HG03108 (cell line): ENCODE data around the gene CRYGD.
"Not testable (repeated sequence)": the region's sequence is repeated elsewhere in the genome, so short reads cannot be mapped to it uniquely, and the experiment has no call there.

Experiments
- ATAC-seq: cut with Tn5 transposase; IDR thresholded peaks from one replicate; pipeline ENCODE4 v1.9.1; 2021; ENCODE audit warnings: moderate library complexity; ENCODE audit not compliant: unreplicated experiment

Gene CRYGD

DNA sequence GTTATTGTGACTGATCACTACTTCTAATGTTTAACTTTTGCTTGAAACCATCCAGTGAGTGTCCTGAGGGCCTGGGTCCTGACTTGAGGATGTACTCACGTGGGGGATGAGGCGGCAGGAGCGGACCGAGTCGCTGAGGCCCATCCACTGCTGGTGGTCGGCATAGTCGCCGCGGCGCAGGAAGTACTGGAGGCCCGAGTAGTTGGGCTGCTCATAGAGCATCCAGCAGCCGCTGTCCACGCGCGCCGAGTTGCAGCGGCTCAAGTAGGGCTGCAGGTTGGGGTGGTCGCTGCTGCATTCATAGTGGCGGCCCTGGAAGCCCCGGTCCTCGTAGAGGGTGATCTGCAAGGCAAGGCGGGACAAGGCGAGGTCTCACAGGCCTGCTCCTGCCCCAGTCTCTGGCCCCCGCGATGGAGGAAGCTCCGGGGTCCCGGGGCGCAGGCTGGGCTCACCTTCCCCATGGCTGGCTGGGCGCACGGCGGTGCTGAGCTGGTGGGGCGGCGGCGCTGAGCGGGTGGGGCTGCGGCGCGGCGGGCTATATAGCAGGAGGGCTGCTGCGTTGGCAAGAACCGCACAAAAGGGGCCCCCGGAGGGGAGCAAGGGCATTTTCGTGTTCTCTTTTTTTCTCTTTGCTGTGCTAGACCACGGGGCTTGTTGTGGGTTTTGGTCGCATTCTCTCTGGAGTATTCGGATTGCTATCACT lies at the start of gene CRYGD:
CRYGD (minus strand) TSS at position 512 of the 703 bp plus-strand sequence; CDS start at position 461, 51 bp downstream.
- ATAC-seq, result not testable (repeated sequence)

DNA sequence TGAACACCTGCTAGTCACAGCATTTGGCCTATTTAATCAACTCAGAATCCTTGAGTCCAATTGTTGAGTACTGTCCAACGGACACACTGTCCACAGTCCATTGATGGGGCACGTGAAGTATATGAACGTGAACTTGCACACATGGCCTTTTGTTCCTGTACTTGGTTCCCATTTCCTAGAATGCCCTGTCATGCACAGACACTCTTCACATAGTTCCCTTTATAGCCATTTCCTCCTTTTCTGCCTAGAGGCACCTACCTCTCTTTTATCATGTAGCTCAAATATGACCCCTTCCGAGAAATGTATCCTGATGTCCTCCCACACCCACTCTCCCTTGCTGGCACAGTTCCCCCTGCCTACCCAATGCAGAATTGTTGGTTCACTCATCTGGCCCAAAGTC lies 47.8 kb upstream of the CRYGD start:
- no peak for ATAC-seq

DNA sequence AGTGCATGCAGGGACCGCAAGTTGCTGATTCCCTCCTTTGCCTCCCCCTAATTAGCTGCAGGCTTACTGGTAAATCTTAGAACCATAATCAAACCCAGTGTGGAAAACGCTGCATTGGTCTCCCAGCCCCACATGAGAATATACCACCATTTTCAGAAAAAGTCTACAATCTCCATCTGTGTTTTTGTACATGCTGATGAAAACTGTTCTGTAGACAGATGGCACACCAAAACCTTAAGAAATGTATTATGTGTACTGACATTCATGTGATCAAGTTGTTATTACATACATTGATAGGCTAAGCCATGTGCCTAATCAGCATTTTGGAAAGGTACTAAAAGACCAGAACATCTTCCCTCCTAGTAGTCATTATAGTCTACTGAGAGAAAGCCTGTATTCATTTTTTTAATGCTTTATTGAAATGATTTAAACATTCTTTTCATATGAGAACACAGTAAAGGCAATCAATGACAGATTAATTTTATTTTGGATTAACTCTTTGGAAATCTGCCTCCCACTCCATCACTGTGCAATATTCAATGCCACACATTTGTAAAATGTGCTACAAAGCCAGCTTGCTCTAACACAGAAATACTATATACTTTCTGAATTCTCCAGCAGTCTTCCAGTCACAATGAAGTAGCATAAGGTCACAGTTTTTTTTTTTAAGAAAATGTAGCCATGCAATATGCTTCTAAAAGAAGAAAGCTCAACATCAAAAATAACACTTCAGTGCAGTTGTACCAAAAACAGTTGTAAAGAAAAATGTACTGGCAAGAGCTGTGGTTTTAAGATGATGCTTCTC lies 40.8 kb upstream of the CRYGD start:
- no peak for ATAC-seq

DNA sequence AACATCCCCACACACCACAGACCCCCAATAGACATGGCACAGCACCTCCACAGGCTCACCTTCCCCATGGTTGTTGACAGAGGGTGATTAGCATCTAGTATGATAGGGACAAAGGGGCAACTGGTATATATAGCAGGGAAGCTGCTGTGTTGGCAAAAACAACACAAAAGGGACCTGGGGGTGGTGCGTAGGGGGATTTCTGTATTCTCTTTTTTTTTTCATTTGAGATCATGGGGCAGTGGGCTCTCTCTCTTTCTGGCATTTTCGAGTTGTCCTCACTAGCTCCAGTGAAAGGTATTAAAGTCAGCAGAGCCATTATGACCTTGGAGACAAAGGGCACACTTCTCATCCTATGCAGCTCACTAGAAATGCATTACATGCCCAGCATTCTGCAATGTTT lies 39.2 kb upstream of the CRYGD start, which contains the start of gene CRYGA:
CRYGA (minus strand) TSS at position 101 of the 400 bp plus-strand sequence; CDS start at position 68, 33 bp downstream.
- no peak for ATAC-seq

DNA sequence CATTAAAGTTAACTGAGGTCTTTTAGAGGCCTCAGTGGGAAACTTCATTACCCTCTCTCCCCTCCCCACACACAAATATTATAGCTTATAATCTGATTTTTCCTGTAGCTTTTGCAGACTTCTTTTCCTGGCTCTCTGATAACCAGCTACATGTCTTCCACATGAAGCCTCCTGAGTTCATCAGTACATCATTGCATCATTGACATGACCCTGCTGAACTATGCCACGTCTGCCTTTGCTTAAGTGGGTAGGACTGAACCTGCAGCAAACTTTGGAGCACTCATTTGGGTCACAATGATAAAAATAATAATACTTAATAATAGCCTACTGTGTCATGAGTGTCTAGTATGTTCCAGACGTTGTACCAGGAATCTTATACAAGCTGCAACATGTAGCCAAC lies 32.1 kb upstream of the CRYGD start:
- no peak for ATAC-seq

DNA sequence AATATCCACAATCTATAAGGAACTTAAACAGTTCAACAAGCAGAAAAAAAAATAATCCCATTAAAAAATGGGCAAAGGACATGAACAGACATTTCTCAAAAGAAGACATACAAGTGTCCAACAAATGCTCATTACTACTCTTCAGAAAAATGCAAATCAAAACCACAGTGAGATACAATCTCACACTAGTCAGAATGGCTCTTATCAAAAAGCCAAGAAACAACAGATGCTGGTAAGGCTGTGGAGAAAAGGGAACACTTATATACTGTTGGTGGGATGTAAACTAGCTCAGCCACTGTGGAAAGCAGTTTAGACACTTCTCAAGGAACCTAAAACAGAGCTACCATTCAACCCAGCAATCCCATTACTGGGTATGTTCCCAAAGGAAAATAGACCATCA lies 28.8 kb upstream of the CRYGD start:
- no peak for ATAC-seq

DNA sequence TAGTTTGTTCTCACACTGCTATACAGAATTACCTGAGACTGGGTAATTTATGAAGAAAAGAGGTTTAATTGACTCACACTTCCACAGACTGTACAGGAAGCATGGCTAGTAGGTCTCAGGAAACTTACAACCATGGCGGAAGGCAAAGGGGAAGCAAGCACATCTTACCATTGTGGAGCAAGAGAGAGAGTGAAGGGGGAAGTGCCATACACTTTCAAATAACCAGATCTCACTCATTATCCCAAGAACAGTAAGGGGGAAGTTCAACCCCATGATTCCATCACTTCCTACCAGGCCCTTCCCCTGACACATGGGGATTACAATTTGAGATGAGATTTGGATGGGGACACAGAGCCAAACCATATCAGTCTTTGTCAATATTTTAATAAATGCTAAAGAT lies 26.6 kb upstream of the CRYGD start:
- no peak for ATAC-seq

DNA sequence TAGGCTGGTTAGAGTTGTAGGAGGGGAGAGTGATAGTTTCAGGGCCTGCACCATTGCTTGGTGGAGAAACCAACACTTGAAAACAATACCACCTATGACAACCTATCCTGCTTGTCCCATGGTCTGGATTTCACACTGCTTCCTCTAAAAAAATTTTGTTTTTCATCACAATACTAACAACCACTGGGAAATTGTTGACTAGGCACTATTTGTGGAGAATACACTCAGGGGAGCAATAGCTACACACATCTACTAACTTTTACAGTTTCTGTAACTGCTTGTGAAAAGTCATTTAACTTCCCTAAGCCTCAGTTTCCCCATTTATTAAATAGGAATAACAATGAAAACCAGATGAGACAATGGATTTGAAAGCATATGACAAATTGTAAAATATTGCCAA lies 25.8 kb upstream of the CRYGD start:
- no peak for ATAC-seq

DNA sequence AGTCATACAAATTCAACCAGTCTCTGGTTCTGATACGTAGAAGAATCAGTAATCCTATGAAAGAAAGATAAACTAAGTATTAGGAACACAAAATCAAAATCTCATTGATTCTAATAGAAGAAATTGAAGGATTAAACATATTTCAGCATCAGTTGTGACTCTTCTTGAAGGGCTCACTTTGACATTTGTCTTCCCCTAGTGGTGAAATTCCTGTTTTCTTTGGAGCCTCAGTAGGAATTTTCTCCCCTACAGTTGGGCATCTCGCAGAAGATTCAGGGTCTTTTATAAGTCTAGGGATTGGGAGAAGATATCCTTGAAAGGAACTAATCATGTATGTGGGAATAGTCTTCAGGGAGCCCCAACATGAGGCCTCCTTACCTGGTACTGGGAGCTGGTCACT lies 24.5 kb upstream of the CRYGD start:
- no peak for ATAC-seq

DNA sequence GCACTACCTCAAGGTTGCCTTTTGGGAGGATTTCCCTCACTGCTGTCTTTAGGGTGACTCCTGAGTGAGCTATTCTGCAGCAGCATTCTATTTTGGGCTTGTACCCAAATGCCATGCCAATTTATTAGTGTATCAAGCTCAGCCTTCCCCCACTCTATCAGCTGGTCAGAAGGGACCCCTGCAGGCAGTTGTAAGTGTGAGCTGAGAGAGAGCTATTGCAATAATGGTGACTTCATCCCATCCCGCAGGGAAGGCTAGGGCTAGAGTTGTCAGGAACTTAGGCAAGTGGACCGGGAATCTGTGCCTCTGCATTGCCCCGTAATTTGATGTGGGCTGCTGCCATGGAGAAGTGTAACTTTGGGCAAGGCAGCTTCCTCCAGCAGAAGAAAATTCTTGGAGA lies 23.4 kb upstream of the CRYGD start:
- no peak for ATAC-seq

DNA sequence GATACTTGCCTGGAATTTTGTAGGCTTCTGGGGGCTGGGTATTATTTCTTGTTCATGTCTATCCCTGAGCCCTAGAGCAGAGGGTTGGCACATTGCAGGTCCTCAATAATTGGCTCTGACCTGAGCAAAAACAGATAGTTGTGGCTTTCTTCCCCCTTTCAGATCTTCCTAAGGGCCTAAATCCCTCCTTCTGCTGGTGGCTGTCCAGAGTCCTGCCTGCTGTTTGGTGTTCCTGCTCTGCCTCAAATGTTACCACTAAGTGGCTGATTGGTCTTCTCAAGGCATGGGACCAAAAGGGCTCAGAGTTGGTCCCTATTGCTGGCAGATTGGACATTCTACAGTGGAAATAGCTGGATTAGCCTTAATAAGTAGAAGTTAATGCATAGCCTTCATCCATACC lies 22.7 kb upstream of the CRYGD start:
- ATAC-seq, result no peak

DNA sequence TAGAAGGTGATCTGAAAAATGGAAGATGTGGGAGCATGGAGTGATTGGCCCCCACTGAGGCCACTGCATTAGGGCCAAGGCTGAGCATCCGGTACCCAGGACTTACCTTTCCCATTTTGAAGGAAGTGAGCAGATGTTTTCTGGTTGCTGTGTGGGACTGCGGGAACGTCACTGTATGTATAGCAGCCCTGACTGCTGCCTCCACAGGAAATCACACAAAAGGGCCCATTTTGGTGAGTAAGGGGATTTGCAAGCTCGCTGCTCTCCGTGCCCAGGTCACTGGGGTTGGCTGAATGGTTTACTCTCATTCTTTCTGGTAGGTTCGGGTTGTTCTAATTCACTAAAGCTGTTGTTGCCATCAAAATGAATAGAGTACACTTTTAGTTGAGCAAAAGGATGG lies 21.7 kb upstream of the CRYGD start, which contains the start of gene CRYGB:
CRYGB (minus strand) TSS at position 153 of the 400 bp plus-strand sequence; CDS start at position 115, 38 bp downstream.
- no peak for ATAC-seq

DNA sequence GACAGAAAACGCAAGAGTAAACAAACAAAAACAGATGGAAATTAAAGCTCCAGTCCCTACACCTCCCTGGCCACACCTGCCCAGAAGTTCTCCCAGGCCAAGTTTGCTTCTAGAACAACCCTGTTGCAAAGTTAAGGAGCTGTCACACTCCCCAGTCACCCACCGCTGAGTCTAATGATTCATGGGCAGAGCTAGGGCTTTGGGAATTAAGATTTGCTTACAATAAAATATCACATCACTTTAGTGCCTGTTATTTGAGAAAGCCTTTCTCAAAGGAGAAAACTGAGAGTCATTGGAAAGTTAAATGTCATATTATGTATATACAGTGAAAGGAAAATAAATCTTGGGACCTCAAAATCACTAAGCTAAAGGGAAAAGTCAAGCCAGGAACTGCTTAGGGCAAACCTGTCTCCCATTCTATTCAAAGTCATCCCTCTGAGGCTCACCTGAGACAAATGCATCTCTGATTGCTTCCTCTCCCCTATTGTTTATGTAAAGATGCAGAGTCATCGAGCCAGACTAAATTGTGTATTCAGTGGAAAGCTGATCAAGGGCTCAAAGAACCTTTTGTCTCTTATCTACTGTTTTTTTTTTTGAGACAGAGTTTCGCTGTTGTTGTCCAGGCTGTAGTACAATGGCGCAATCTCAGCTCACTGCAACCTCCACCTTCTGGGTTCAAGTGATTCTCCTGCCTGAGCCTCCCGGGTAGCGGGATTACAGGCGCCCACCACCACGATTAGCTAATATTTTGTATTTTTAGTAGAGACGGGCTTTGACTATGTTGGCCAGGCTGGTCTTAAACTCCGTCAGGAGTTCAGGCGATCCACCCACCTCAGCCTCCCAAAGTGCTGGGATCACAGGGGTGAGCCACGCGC lies 18.8 kb upstream of the CRYGD start:
- no peak for ATAC-seq

DNA sequence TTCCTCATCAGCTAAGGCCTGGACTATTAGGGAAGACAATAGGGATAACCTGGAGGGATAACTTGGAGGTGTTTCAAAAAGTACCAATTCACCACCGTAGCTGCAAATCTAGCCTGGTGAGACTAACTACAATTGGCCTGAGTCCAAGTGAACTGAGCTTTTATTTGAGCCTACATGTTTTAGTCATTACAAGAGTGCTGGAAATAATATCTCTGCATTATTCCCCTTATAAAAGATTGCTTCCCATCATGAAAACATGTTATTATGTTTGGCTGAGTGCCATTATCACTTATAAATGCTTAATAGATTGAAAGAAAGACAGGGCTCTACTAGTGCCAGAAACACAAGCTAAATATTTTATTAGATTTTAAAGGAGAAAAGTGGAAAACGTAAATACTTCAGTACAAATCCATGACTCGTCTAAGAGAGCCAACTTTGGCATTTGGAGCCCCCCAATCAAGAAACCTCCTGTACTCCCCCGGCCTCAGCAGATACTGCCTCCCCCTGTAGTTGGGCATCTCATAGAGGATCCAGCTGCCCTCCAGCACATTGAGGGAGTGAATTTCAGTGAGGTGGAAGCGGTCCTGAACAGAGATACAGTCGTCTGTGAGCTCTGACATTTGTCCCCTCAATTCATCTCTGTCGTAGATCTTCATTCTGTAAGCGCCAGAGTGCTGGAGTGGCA lies 18.1 kb upstream of the CRYGD start:
- ATAC-seq, result no peak

DNA sequence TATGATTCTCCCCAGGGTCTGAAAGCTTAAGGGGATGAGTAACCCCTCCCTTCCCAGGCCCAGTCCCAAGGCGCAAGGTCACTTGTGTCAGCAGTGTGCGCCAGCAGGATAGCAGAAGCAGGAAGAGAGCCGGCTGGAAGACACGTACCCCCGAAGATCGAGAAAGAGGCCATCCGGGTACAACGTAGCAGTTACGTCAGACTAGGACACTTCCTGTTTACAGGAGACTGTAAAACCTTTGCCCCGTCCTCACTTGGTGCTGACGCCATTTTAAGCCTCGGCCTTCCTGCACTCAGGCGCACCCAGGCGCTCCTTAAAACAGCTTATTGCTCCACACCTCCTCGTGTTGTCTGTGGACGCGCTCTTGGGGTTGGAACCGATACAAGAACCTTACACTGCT lies 15.1 kb upstream of the CRYGD start:
- ATAC-seq, result no peak

DNA sequence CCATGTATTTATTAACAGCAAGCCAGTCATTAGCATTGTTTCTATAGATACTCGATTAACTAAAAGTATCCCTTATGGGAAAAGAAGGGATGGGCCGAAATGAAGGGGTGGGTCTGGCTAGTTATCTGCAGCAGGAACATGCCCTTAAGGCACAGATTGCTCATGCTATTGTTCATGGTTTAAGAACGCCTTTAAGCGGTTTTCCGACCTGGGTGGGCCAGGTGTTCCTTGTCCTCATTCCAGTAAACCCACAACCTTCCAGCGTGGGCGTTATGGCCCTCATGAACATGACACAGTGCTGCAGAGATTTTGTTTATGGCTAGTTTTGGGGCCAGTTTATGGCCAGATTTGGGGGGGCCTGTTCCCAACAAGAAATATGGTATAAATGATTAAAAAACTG lies 14.0 kb upstream of the CRYGD start:
- ATAC-seq, result not testable (repeated sequence)

DNA sequence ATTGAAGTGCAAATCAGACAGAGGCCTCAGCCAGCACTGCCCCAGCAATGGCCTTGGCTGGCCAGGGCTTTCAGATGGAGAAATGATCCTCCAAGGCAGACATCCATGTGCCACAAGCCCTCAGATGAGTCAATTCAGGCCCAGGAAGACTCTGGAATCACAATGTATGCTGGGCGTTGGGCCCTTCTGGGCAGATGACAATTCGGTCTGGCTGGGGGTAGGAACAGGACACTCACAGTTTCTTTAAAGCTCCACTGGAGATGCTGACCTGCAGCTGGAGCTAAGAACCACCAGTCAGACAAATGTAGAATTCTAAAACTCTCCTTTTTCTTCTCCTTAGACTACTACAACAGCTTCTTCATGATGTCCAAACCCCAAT lies 12.4 kb upstream of the CRYGD start:
- no peak for ATAC-seq

DNA sequence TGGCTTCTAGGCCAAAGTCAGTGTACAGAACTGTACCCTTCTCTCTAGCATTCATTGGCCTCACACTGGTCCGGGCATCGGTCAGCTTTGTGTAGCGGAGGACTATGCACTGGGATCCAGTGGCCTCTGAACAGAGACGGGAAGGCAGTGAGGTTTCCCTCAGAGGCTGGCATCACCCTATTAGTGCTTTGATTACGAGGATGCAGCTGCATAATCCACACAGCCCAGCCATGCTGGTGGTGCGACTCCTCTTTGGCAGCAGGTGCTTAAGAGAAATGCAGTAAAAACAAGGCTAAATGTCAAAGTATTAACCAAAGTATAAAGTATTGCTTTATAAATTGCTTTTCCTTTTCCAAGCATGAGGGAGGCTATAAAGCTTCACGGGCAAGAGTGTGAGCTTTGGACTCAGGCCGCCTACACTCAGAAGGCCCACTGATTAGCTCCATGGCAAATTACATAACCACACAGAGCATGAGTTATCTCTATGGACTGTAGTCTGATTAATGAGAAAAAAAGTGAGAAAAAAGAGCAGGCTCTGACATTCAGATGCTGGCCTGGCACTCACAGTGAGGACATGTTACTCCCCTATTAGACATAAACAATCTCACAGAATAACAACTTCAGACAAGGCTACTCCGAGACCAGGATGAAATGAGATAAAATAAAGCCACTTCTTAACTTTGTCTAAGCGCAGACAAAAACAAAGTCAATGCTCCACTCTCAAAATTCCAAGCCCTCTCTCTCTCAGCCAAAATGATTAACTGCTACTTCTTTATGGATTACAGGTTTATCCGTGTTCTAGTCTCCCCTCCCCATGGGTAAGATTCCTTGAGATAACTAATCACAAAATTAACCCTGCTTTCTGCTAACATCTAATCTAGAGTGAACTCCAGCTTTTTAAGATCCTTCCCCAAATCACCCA lies 11.7 kb upstream of the CRYGD start:
- ATAC-seq, result no peak

DNA sequence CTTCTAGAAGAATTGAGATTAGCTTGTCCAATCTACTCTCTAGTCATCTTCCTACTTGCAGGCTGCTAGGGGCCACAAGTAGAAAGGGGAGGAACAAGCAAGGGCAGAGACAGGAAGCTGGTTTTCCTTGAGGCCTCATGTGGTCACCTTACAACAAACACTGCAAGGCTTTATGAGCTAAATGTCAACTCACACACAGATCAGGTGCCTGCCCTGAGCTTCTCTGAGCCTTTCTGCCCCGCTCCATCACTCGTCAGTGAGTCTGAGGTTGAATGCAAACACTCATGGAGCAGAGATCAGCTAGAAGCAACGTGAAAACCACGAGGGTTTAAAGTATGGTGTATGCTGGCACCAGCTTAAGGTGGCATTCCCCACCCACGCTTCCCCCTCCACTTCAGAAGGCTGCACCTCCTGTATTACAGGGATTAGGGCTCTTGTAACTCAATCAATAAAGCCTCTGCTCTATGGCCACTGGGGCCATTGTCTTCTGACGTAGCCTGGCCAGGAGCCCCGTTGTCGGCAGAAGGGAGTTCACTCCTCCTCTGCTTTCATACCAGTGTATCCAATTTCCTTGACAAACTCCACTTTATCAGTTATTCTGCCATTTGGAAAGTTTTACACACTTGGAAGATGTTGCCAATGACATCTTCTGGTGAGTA lies 10.7 kb upstream of the CRYGD start:
- peak; percentile 70 for ATAC-seq
